SU-DHL-6 (cell line): ENCODE measurements around the gene MAST2.

Experiments
- CTCF ChIP-seq: fragments of 200-600 bp; sonication (generic); IDR thresholded peaks from one replicate; pipeline ENCODE4 v1.5.1; 2017; ENCODE audit warnings: antibody characterized with exemption, mild to moderate bottlenecking, low read length, moderate library complexity; ENCODE audit not compliant: insufficient read depth, poor library complexity, severe bottlenecking
- EZH2phosphoT487 ChIP-seq: fragments of 200-600 bp; sonication (generic), shearing (Covaris generic); conservative IDR thresholded peaks from 2 replicates; pipeline ENCODE4 v1.6.1; 2018; ENCODE audit warnings: mild to moderate bottlenecking, antibody characterized with exemption, low read length, moderate library complexity, mixed read lengths

GRCh38 chr1:45836451-45836850 lies 33.0 kb downstream of the MAST2 start:
- no peak for TF ChIP-seq CTCF
- TF ChIP-seq EZH2phosphoT487, result no peak
